ENCODE results near the gene TLL1.

TLL1 gene

DNA sequence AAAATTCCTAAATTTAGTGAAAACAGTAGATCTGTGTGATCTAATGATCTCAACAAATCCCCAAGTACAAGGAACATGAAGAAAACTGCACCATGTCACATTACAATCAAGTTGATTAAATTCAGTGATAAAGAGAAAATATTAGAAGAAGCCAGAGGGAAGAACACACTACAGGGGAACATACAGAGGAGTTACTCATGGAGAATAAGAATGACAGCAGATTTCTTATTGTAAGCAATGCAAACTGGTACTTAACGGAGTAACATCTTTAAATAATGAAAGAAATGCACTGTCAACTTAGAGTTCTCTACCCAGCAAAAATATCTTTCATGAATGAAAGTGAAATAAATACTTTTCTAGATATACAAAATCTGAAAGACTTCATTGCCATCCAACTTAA, 21.1 kb downstream of the TLL1 start:
- TF ChIP-seq, protein P1, sequence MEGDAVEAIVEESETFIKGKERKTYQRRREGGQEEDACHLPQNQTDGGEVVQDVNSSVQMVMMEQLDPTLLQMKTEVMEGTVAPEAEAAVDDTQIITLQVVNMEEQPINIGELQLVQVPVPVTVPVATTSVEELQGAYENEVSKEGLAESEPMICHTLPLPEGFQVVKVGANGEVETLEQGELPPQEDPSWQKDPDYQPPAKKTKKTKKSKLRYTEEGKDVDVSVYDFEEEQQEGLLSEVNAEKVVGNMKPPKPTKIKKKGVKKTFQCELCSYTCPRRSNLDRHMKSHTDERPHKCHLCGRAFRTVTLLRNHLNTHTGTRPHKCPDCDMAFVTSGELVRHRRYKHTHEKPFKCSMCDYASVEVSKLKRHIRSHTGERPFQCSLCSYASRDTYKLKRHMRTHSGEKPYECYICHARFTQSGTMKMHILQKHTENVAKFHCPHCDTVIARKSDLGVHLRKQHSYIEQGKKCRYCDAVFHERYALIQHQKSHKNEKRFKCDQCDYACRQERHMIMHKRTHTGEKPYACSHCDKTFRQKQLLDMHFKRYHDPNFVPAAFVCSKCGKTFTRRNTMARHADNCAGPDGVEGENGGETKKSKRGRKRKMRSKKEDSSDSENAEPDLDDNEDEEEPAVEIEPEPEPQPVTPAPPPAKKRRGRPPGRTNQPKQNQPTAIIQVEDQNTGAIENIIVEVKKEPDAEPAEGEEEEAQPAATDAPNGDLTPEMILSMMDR (IDR thresholded peaks at IDR 0.05; ENCODE audit: low read depth, low read length) = no peak
- no peak overlapping the region for H3K4me3 ChIP-seq (ENCODE audit: low read depth, low read length)

GRCh38 chr4:165905405-165906027, 32.5 kb downstream of the TLL1 start:
- TF ChIP-seq, protein P1 (IDR thresholded peaks at IDR 0.05; ENCODE audit: low read depth, low read length) = no peak
- no peak overlapping the region for H3K4me3 ChIP-seq (ENCODE audit: low read depth, low read length)

GRCh38 chr4:165906272-165906671, 33.2 kb downstream of the TLL1 start:
- TF ChIP-seq, protein P1 (IDR thresholded peaks at IDR 0.05; ENCODE audit: low read depth, low read length) = no peak
- no peak overlapping the region for H3K4me3 ChIP-seq (ENCODE audit: low read depth, low read length)

DNA sequence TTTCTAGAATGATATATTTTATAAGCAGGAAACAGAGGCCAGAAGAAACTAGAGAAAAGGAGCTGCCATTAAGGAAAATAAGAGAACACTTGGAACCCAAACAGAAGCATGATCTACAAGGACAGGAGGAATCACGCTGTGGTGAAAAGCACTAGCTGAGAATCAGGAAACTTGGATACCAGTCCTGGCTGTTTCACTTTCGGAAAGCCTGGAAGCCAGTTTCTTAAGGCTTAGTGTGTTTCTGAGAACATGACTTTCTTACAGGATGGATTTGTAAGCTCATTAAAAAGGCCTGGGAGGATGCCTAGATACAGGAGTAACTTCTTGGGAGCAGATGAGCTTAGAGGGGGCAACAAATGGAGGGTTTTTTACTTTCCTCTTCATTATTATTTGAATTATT, 36.9 kb downstream of the TLL1 start:
- no peak overlapping the region for H3K4me3 ChIP-seq (ENCODE audit: low read depth, low read length)
- TF ChIP-seq, protein P1 (IDR thresholded peaks at IDR 0.05; ENCODE audit: low read depth, low read length) = no peak

DNA sequence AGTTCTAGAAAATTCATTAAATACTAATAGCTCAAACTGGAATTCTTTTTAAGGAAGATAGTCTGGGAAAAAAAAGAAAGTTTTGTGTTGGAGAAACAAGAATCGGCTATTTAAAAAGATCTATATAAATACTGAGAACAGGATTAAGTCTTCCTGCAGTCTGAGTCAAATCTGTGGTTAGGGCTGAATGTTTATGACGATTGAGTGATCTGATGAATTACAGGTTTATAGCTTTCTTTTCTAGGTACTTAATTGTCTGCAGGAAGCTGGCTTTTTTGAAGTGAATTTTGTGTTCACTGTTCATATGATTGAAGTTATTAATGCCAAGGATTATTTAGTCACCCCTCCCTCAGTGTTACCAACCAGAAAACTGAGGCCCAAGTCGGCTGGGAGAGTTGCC, 42.2 kb downstream of the TLL1 start:
- TF ChIP-seq, protein P1 (IDR thresholded peaks at IDR 0.05; ENCODE audit: low read depth, low read length) = no peak
- H3K4me3 ChIP-seq (ENCODE audit: low read depth, low read length) = no peak overlapping the region

- no peak overlapping the region for H3K4me3 ChIP-seq (ENCODE audit: low read depth, low read length)
- TF ChIP-seq, protein P1 (IDR thresholded peaks at IDR 0.05; ENCODE audit: low read depth, low read length) = no peak
Observed at GRCh38 chr4:165921546-165921945, 48.5 kb downstream of the TLL1 start.

DNA sequence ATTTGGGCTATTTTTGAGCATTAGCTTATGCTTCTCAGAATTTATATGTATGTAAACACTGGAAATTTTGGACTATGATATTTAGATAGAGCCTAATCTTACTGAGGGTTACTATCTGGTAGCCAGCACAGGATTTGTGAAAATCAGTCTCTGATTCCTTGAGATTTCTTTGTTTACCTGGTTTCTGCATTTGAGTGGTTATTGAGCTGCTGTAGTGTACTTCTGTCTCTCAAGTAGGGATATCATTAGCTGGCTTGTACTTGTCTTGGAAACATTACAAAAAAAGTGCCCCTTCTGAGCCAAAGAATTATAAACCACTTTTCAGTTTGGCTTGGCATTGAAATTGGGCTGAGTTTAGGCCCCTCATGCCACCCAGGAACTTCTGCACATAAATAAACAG, 49.7 kb downstream of the TLL1 start:
- no peak overlapping the region for H3K4me3 ChIP-seq (ENCODE audit: low read depth, low read length)
- TF ChIP-seq, protein P1 (IDR thresholded peaks at IDR 0.05; ENCODE audit: low read depth, low read length) = no peak
